ENCODE data around the gene CHERP.
"Not testable (repeated sequence)": the region's sequence is repeated elsewhere in the genome, so short reads cannot be mapped to it uniquely, and the experiment has no call there.

CHERP gene

GRCh38 chr19:16548956-16549355 lies 6.7 kb upstream of the CHERP start:
- H3K9me3 ChIP-seq (ENCODE audit: low read length): no peaks in the 10 kb centered on the region
- H4K20me1 ChIP-seq (ENCODE audit: insufficient read depth, low read length): no peaks in the 10 kb centered on the region
- H3K36me3 ChIP-seq (ENCODE audit: insufficient read depth, low read length): peaks cover 25% of the 10 kb centered on the region
- H3K9me2 ChIP-seq (ENCODE audit: low read depth, low read length): no peaks in the 10 kb centered on the region
- peaks cover 15% of the 10 kb centered on the region for H3K4me1 ChIP-seq (ENCODE audit: insufficient read depth, low read length, severe bottlenecking)
- no peak overlapping the region for H3K9ac ChIP-seq (ENCODE audit: low read length)
- no peak overlapping the region for H2AFZ ChIP-seq (ENCODE audit: low read length)
- no peak overlapping the region for H3K27ac ChIP-seq (ENCODE audit: low read depth, low read length, poor library complexity, severe bottlenecking)
- no peak overlapping the region for H3K4me3 ChIP-seq (ENCODE audit: low read depth, low read length, poor library complexity, severe bottlenecking)
- no peak for TF ChIP-seq CTCF (IDR thresholded peaks at IDR 0.05; ENCODE audit: low read length)
- TF ChIP-seq EZH2 (IDR thresholded peaks at IDR 0.05; ENCODE audit: borderline replicate concordance, low read length): no peak
- no peaks in the 10 kb centered on the region for H3K27me3 ChIP-seq (ENCODE audit: insufficient read depth, low read length)
- H3K79me2 ChIP-seq (ENCODE audit: insufficient read depth, low read length): peaks cover 1% of the 10 kb centered on the region; the same call in 1 of the 2 replicates
- H3K4me2 ChIP-seq (ENCODE audit: low read length): no peak overlapping the region
- H3F3A ChIP-seq (ENCODE audit: insufficient read depth, low read length): 0 out of 2 replicates have a peak, but pooled peaks cover 6% of the 10 kb centered on the region

- no peak overlapping the region for H2AFZ ChIP-seq (ENCODE audit: low read length)
- 0 out of 2 replicates have a peak, but pooled peaks cover 6% of the 10 kb centered on the region for H3F3A ChIP-seq (ENCODE audit: insufficient read depth, low read length)
- no peaks in the 10 kb centered on the region for H3K9me3 ChIP-seq (ENCODE audit: low read length)
- peaks cover 16% of the 10 kb centered on the region for H3K36me3 ChIP-seq (ENCODE audit: insufficient read depth, low read length)
- no peaks in the 10 kb centered on the region for H3K9me2 ChIP-seq (ENCODE audit: low read depth, low read length)
- H3K4me1 ChIP-seq (ENCODE audit: insufficient read depth, low read length, severe bottlenecking): peaks cover 37% of the 10 kb centered on the region
- no peaks in the 10 kb centered on the region for H3K27me3 ChIP-seq (ENCODE audit: insufficient read depth, low read length)
- no peaks in the 10 kb centered on the region for H4K20me1 ChIP-seq (ENCODE audit: insufficient read depth, low read length)
- H3K4me3 ChIP-seq (ENCODE audit: low read depth, low read length, poor library complexity, severe bottlenecking): peak overlapping the region; percentile 43
- peak overlapping the region; percentile 43 for H3K9ac ChIP-seq (ENCODE audit: low read length)
- H3K79me2 ChIP-seq (ENCODE audit: insufficient read depth, low read length): peaks cover 38% of the 10 kb centered on the region
- peak overlapping the region; percentile 70 for H3K27ac ChIP-seq (ENCODE audit: low read depth, low read length, poor library complexity, severe bottlenecking)
- peak overlapping the region; percentile 75 for H3K4me2 ChIP-seq (ENCODE audit: low read length)
- TF ChIP-seq CTCF (IDR thresholded peaks at IDR 0.05; ENCODE audit: low read length) (no peak), EZH2 (IDR thresholded peaks at IDR 0.05; ENCODE audit: borderline replicate concordance, low read length) (no peak)
These were observed 2.4 kb upstream of the CHERP start for GRCh38 chr19:16544473-16545231.

GRCh38 chr19:16543734-16544133 lies 1.5 kb upstream of the CHERP start:
- peak overlapping the region; percentile 80 for H3K27ac ChIP-seq (ENCODE audit: low read depth, low read length, poor library complexity, severe bottlenecking)
- H3K4me1 ChIP-seq (ENCODE audit: insufficient read depth, low read length, severe bottlenecking): peaks cover 37% of the 10 kb centered on the region
- H3K9me3 ChIP-seq (ENCODE audit: low read length); H3K9me2 ChIP-seq (ENCODE audit: low read depth, low read length); H3K27me3 ChIP-seq (ENCODE audit: insufficient read depth, low read length); H3F3A ChIP-seq (ENCODE audit: insufficient read depth, low read length); H2AFZ ChIP-seq (ENCODE audit: low read length); H4K20me1 ChIP-seq (ENCODE audit: insufficient read depth, low read length): not testable (repeated sequence)
- H3K36me3 ChIP-seq (ENCODE audit: insufficient read depth, low read length): peaks cover 25% of the 10 kb centered on the region
- H3K79me2 ChIP-seq (ENCODE audit: insufficient read depth, low read length): peaks cover 46% of the 10 kb centered on the region
- H3K9ac ChIP-seq (ENCODE audit: low read length): peak overlapping the region; percentile 98; the same call in 1 of the 2 replicates
- peak overlapping the region; percentile 72 for H3K4me2 ChIP-seq (ENCODE audit: low read length)
- peak overlapping the region; percentile 98 for H3K4me3 ChIP-seq (ENCODE audit: low read depth, low read length, poor library complexity, severe bottlenecking)
